Measurements from ENCODE around the gene CKAP5.
"Not testable (repeated sequence)": the region's sequence is repeated elsewhere in the genome, so short reads cannot be mapped to it uniquely, and the experiment has no call there.

CKAP5 gene

GRCh38 chr11:46832511-46833214 is 13.4 kb downstream of the CKAP5 start:
- no peak overlapping the region for H3K9ac ChIP-seq (ENCODE audit: low read depth, low read length)
- 95% methylated on average over 5 of the region's 5 CpGs for WGBS

GRCh38 chr11:46827995-46828394 is 18.1 kb downstream of the CKAP5 start:
- 75% methylated on average over 1 of the region's 1 CpG for WGBS
- H3K27ac ChIP-seq (ENCODE audit: low read depth, low read length), result no peak overlapping the region
- H3K9ac ChIP-seq (ENCODE audit: low read depth, low read length), result no peak overlapping the region
- no peaks in the 10 kb centered on the region for H3K9me3 ChIP-seq (ENCODE audit: insufficient read depth, low read depth, low read length)
- H3K4me3 ChIP-seq (ENCODE audit: low read length), result no peak overlapping the region
- H3K27me3 ChIP-seq (ENCODE audit: insufficient read depth, low read length), result no peaks in the 10 kb centered on the region
- no peaks in the 10 kb centered on the region for H3K36me3 ChIP-seq (ENCODE audit: insufficient read depth, low read length)
- H3K4me1 ChIP-seq (ENCODE audit: insufficient read depth, low read length), result peaks cover 13% of the 10 kb centered on the region; the same call in 1 of the 2 replicates

More at GRCh38 chr11:46832511-46833214, 13.4 kb downstream of the CKAP5 start:
- no peaks in the 10 kb centered on the region for H3K36me3 ChIP-seq (ENCODE audit: insufficient read depth, low read length)
- no peaks in the 10 kb centered on the region for H3K9me3 ChIP-seq (ENCODE audit: insufficient read depth, low read depth, low read length)
- H3K27me3 ChIP-seq (ENCODE audit: insufficient read depth, low read length), result no peaks in the 10 kb centered on the region
- peaks cover 15% of the 10 kb centered on the region for H3K4me1 ChIP-seq (ENCODE audit: insufficient read depth, low read length)
- H3K4me3 ChIP-seq (ENCODE audit: low read length), result no peak overlapping the region
- no peak overlapping the region for H3K27ac ChIP-seq (ENCODE audit: low read depth, low read length)

- Histone ChIP-seq H3K4me1 (ENCODE audit: insufficient read depth, low read length) (peaks cover 13% of the 10 kb centered on the region; the same call in 1 of the 2 replicates), H3K27ac (ENCODE audit: low read depth, low read length) (no peak overlapping the region; the same call in 1 of the 2 replicates), H3K27me3 (ENCODE audit: insufficient read depth, low read length) (no peaks in the 10 kb centered on the region), H3K9me3 (ENCODE audit: insufficient read depth, low read depth, low read length) (no peaks in the 10 kb centered on the region), H3K9ac (ENCODE audit: low read depth, low read length) (no peak overlapping the region), H3K36me3 (ENCODE audit: insufficient read depth, low read length) (no peaks in the 10 kb centered on the region), H3K4me3 (ENCODE audit: low read length) (peak overlapping the region; percentile 51)
- WGBS, result 7% methylated on average over 32 of the region's 32 CpGs
These were observed 19.6 kb downstream of the CKAP5 start for GRCh38 chr11:46826310-46827044.

- H3K27ac ChIP-seq (ENCODE audit: low read depth, low read length), result no peak overlapping the region
- H3K4me3 ChIP-seq (ENCODE audit: low read length), result no peak overlapping the region
- no peaks in the 10 kb centered on the region for H3K4me1 ChIP-seq (ENCODE audit: insufficient read depth, low read length)
- 90% methylated on average over 3 of the region's 3 CpGs for WGBS
- no peaks in the 10 kb centered on the region for H3K27me3 ChIP-seq (ENCODE audit: insufficient read depth, low read length)
- no peak overlapping the region for H3K9ac ChIP-seq (ENCODE audit: low read depth, low read length)
- H3K9me3 ChIP-seq (ENCODE audit: insufficient read depth, low read depth, low read length), result no peaks in the 10 kb centered on the region
- peaks cover 90% of the 10 kb centered on the region for H3K36me3 ChIP-seq (ENCODE audit: insufficient read depth, low read length)
These were observed 37.2 kb downstream of the CKAP5 start for GRCh38 chr11:46808799-46809431.

GRCh38 chr11:46801694-46802470 is 44.2 kb downstream of the CKAP5 start:
- Histone ChIP-seq H3K9me3 (ENCODE audit: insufficient read depth, low read depth, low read length) (no peaks in the 10 kb centered on the region), H3K4me1 (ENCODE audit: insufficient read depth, low read length) (no peaks in the 10 kb centered on the region), H3K4me3 (ENCODE audit: low read length) (no peak overlapping the region), H3K27me3 (ENCODE audit: insufficient read depth, low read length) (no peaks in the 10 kb centered on the region), H3K27ac (ENCODE audit: low read depth, low read length) (no peak overlapping the region), H3K9ac (ENCODE audit: low read depth, low read length) (no peak overlapping the region), H3K36me3 (ENCODE audit: insufficient read depth, low read length) (peaks cover 90% of the 10 kb centered on the region)
- WGBS, result 86% methylated on average over 7 of the region's 7 CpGs

- no peak overlapping the region for H3K9ac ChIP-seq (ENCODE audit: low read depth, low read length)
- no peak overlapping the region for H3K4me3 ChIP-seq (ENCODE audit: low read length)
- H3K36me3 ChIP-seq (ENCODE audit: insufficient read depth, low read length), result peaks cover 90% of the 10 kb centered on the region
- H3K27ac ChIP-seq (ENCODE audit: low read depth, low read length), result no peak overlapping the region
- H3K4me1 ChIP-seq (ENCODE audit: insufficient read depth, low read length), result no peaks in the 10 kb centered on the region
- H3K9me3 ChIP-seq (ENCODE audit: insufficient read depth, low read depth, low read length), result no peaks in the 10 kb centered on the region
- no peaks in the 10 kb centered on the region for H3K27me3 ChIP-seq (ENCODE audit: insufficient read depth, low read length)
- WGBS, result 83% methylated on average over 1 of the region's 1 CpG
These were observed 45.9 kb downstream of the CKAP5 start for GRCh38 chr11:46800177-46800576.

- not testable (repeated sequence) for H3K9me3 ChIP-seq (ENCODE audit: insufficient read depth, low read depth, low read length); H3K4me1 ChIP-seq (ENCODE audit: insufficient read depth, low read length); H3K27me3 ChIP-seq (ENCODE audit: insufficient read depth, low read length); H3K4me3 ChIP-seq (ENCODE audit: low read length); H3K9ac ChIP-seq (ENCODE audit: low read depth, low read length); H3K27ac ChIP-seq (ENCODE audit: low read depth, low read length)
- H3K36me3 ChIP-seq (ENCODE audit: insufficient read depth, low read length), result peaks cover 94% of the 10 kb centered on the region
- WGBS, result 100% methylated on average over 2 of the region's 2 CpGs
These were observed 46.4 kb downstream of the CKAP5 start for GRCh38 chr11:46799725-46800124.

- Histone ChIP-seq H3K27ac (ENCODE audit: low read depth, low read length) (no peak overlapping the region), H3K36me3 (ENCODE audit: insufficient read depth, low read length) (peaks cover 91% of the 10 kb centered on the region), H3K9ac (ENCODE audit: low read depth, low read length) (no peak overlapping the region), H3K27me3 (ENCODE audit: insufficient read depth, low read length) (no peaks in the 10 kb centered on the region), H3K4me3 (ENCODE audit: low read length) (no peak overlapping the region), H3K4me1 (ENCODE audit: insufficient read depth, low read length) (no peaks in the 10 kb centered on the region), H3K9me3 (ENCODE audit: insufficient read depth, low read depth, low read length) (no peaks in the 10 kb centered on the region)
- WGBS, result 97% methylated on average over 4 of the region's 4 CpGs
These were observed 67.7 kb downstream of the CKAP5 start for GRCh38 chr11:46778416-46778815.

- WGBS, result 100% methylated on average over 1 of the region's 2 CpGs
- Histone ChIP-seq H3K27ac (ENCODE audit: low read depth, low read length) (no peak overlapping the region), H3K27me3 (ENCODE audit: insufficient read depth, low read length) (no peaks in the 10 kb centered on the region), H3K9me3 (ENCODE audit: insufficient read depth, low read depth, low read length) (no peaks in the 10 kb centered on the region), H3K4me3 (ENCODE audit: low read length) (no peak overlapping the region), H3K9ac (ENCODE audit: low read depth, low read length) (no peak overlapping the region), H3K4me1 (ENCODE audit: insufficient read depth, low read length) (no peaks in the 10 kb centered on the region), H3K36me3 (ENCODE audit: insufficient read depth, low read length) (peaks cover 87% of the 10 kb centered on the region)
These were observed 69.2 kb downstream of the CKAP5 start for GRCh38 chr11:46776878-46777277.

GRCh38 chr11:46769636-46770221 is 76.4 kb downstream of the CKAP5 start:
- Histone ChIP-seq H3K36me3 (ENCODE audit: insufficient read depth, low read length) (peaks cover 90% of the 10 kb centered on the region), H3K27me3 (ENCODE audit: insufficient read depth, low read length) (no peaks in the 10 kb centered on the region), H3K9ac (ENCODE audit: low read depth, low read length) (no peak overlapping the region), H3K9me3 (ENCODE audit: insufficient read depth, low read depth, low read length) (no peaks in the 10 kb centered on the region), H3K4me1 (ENCODE audit: insufficient read depth, low read length) (peaks cover 18% of the 10 kb centered on the region), H3K4me3 (ENCODE audit: low read length) (no peak overlapping the region), H3K27ac (ENCODE audit: low read depth, low read length) (no peak overlapping the region)
- 98% methylated on average over 4 of the region's 4 CpGs for WGBS
